NCI-H2029 treated with DMSO at 0.1 percent for 48 hours (cell line): ENCODE measurements around the gene SLC50A1.

Source experiments
- DNase-seq: peaks from one replicate; lab custom pipeline; 2025; lab: John Stamatoyannopoulos, UW

SLC50A1 gene

DNA sequence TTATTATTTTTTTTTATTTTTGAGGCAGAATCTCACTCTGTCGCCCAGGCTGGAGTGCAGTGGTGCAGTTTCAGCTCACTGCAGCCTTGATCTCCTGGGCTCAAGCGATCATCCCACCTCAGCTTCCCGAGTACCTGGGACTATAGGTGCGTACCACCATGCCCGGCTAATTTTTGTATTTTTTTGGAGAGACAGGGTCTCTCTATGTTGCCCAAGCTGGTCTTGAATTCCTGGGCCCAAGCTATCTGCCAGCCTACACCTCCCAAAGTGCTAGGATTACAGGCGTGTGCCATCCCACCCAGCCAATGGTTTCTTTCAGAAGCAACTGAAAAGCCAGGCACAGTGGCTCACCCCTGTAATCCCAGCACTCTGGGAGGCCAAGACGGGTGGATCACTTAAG lies 35.2 kb downstream of the SLC50A1 start:
- DNase-seq = no peak

DNA sequence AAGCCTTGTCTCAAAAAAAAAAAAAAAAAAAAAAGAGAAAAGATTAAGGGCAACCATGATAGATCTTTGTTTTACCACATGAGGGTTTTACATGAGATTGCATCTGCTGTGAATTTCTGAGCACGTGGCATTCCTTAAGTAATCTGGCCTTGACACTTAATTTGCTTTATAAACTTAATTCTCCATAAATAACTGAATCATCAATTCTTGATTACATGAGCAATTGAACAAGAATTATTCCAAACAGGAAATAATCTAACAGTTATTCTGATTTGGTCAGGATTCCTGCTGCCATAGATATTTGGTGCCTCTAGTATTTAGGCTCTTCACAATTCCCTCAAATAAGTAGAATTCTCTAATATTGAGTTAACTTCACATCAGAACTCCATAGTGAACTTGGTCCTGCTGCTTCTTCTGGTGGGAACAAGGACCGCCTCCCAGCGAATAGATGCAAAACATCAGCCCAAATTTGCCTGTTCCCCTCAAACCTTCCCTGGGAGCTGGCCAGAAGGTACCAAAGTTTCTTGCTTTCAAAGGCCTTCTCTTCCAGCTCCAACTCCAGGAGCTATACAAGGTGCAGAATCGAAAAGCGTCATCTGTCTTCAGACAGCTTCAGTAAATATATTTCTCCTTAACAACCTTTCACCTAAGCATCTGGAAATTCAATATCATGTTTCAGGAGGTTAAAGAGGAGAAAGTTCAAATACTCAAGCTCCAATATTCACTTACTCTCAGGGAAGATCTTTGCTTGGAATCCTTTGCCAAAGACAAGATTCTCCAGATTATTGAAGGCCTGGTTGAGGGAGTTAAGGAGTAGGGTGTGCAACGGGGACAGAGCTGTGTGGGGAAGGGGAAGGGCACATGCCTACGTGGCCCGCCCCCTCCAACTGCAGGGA lies 36.4 kb downstream of the SLC50A1 start:
- no peak for DNase-seq

GRCh38 chr1:155172732-155173477 lies 37.3 kb downstream of the SLC50A1 start, which contains the start of gene KRTCAP2:
KRTCAP2 (minus strand) TSS chr1:155173304; CDS start chr1:155173224, 80 bp downstream.
- peak; percentile 88 for DNase-seq

- no peak for DNase-seq
These were observed 38.0 kb downstream of the SLC50A1 start, which contains the start of gene TRIM46 for GRCh38 chr1:155173478-155174323. TRIM46 (plus strand) TSS chr1:155173849; CDS start chr1:155173967, 118 bp downstream.

DNA sequence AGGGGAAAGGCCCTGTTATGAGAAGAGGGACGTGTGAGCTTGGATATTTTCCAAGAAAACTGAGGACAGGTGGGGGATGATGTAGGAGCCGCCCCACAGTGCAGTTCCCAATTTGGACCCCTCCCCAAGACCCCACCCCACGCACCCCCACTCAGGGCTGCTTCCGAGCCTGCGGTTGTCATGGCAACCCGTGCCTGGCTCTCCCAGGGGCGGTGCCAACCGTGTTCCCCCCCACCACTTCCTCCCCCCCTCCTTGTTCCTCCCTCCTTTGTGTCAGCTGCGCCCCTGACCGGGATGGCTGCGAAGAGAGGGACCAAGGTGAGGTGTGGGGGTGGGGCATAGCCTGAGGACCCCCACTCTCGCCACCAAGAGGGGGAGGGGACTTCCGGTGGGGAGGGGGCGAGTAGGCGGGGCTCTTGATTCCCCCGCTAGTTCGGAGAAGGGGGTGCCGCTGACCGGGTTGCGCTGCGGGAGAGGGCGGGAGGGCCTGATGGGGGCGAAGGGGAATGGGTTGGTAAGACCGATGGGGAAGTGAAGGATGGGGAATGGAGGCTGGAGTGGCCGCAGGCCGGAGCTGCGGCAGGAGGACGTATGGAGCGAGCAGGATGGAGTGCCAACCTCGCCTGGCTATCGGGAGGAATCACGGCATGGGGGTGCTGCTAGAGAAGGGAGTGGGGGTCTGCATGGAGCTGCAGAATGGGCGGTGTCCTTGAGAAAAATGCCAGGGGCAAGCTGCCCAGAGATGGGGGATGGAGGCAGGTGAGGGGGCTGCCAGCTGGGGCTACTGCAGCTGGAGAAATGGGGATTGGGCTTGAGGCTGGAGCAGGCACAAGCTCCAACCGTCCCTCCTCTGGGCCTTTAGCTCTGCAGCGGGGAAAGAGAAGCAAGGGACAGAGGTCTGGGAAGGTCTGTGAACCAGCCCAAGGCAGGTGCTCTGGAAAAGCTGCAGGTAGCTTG lies 39.0 kb downstream of the SLC50A1 start:
- no peak for DNase-seq

GRCh38 chr1:155175281-155175926 lies 39.8 kb downstream of the SLC50A1 start:
- DNase-seq = no peak

GRCh38 chr1:155175927-155176371 lies 40.3 kb downstream of the SLC50A1 start:
- DNase-seq = no peak

DNA sequence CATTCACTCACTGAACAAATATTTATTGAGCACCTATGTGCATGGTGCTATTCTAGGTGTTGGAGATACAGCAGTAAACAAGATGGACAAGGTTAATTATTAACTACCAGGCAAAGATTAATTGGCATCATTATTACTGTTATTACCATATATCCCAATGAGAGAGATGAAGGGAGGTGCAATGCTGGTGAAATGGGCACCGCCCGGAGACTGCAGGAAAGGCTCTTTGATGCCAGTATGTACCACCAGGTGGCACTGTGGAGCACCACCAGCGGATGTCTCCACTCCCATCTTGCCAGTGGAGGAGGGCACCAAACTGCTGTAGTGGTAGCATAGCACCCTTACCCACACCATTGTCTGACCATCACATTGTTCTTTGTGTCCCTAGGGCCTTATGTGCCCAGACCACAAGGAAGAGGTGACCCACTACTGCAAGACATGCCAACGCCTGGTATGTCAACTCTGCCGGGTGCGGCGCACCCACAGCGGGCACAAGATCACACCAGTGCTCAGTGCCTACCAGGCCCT lies 41.0 kb downstream of the SLC50A1 start:
- peak; percentile 73 for DNase-seq

DNA sequence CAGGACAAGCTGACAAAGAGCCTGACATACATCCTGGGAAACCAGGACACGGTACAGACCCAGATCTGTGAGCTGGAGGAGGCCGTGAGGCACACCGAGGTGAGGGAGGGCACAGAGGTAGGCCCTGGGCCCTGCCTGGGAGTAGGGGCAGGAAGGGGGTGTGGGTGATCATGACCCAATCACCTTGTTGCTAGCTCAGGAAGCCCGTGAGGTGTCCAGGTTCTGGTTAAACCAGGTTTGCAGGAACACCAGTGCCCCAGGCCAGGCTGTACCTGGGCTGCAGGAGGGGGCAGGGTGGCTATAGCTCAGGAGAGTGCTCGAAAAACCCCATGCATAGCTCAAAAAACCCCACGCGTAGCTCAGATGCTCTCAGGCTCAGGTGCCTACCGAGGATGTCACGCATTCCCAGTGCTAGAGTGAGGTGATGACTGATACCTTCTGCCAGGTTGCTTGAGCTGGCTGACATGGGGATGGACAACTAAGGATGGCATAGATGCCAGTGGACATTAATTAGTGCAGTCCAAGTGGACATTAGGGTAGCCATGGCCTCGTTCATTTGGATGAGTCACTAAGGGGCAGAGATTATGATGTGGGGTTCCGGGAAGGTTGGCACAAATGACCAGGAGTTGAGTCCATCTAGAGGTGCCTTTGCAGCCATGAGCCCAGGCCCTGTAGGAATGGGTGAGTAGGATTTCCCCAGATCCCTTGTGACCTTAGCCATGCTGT lies 41.7 kb downstream of the SLC50A1 start:
- no peak for DNase-seq

- DNase-seq = no peak
These were observed 42.2 kb downstream of the SLC50A1 start for GRCh38 chr1:155177918-155178281.

GRCh38 chr1:155178441-155179111 lies 42.9 kb downstream of the SLC50A1 start:
- DNase-seq = no peak

DNA sequence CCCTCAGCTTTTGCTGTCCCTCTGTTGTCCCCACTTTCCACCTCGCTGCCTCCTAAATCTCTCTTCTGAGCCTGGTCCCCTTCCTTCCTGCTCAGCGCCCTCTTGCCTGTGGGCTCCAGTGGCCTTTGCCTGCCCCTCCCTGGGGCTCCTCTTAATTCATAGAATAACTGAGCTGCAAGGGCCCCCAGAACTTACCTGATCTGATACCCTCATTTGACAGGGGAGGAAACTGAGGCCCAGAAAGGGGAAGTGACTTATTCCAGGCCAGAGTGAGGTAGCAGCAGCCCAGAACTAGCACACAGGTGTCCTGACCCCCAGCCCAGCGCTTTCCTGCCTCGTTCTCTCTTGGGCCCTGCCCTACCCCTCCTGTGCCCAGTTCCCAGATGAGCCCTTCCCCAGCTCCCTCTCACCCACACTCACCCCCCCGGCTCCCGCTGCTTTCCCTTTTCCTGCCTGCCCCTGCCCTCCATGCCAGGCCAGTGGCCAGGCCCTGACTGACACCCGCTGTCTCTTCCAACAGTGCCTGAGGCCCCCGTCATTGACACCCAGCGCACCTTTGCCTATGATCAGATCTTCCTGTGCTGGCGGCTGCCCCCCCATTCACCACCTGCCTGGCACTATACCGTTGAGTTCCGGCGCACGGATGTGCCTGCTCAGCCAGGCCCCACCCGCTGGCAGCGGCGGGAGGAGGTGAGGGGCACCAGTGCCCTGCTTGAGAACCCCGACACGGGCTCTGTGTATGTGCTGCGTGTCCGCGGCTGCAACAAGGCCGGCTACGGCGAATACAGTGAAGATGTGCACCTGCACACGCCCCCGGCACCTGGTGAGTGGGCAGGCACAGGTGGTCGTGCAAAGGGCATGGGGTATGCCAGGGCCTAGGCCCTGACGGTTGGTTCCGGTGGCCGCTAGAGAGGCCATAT lies 43.7 kb downstream of the SLC50A1 start:
- DNase-seq = no peak

- DNase-seq = no peak
These were observed 45.9 kb downstream of the SLC50A1 start for GRCh38 chr1:155181371-155182051.

DNA sequence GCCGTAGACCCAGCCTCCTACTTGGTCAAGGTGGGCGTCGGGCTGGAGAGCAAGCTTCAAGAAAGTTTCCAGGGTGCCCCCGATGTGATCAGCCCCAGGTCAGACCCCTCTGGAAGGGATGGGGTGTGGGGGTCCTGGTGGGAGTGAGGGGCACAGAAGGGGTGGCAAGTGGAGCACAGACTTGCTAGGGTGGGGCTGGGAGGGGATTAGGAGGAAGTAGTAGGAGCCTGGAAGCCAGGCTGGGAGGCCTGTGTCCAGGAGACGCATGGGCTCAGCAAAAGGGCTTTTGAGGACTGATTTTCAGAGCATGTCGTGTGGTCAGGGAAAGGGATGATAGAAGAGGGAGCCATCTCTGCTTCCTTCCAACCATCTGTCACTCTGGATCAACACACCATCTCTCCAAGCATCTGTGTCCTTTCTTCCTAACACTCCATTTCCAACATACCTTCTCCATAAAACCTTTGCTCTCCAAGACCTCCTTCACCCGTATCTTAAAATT lies 46.4 kb downstream of the SLC50A1 start:
- no peak for DNase-seq

DNA sequence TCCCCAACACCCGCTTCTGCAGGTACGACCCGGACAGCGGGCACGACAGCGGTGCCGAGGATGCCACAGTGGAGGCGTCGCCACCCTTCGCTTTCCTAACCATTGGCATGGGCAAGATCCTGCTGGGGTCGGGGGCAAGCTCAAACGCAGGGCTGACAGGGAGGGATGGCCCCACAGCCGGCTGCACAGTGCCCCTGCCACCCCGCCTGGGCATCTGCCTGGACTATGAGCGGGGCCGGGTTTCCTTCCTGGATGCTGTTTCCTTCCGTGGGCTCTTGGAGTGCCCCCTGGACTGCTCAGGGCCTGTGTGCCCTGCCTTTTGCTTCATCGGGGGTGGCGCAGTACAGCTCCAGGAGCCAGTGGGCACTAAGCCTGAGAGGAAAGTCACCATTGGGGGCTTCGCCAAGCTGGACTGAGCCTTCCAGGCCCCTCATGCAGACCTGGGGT lies 48.1 kb downstream of the SLC50A1 start:
- DNase-seq = no peak

GRCh38 chr1:155184351-155184811 lies 48.7 kb downstream of the SLC50A1 start:
- DNase-seq = no peak
